Measurements from ENCODE around the gene MACROD1.
"Not testable (repeated sequence)": the region's sequence is repeated elsewhere in the genome, so short reads cannot be mapped to it uniquely, and the experiment has no call there.

The MACROD1 gene

DNA sequence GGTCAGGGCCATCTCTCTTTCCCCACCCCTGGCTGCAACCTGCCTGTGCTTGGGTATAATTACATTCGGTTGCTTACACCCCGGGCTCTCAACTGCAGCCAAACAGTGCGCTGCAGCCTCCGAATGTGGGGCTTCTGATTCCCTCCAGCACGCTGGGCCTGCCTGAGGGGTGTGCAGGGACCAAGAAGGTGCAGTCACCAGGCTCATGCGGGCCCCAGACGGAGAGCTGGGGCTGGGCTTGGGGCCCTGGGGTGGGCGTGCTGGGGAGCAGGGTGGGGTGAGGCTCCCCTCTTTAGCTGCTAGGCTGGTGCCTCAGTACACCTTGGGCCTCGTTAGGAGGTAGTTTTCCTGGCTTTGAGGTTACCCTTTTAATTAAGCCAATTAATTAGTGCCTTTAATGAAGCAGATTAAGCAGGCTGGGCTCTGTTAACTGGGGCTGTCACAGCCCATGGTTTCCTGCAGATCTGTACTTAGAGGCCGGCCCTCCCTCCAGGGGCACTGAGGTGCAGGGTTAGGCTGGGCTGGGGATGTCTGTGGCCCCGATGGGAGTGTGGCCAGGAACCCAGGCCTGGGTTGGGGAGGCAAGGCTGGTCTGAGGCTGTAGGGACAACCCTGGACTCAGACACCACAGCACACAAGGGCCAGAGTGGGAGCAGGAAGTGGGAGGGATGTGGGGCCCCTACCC, 112.8 kb downstream of the MACROD1 start:
- no peak for DNase-seq

DNA sequence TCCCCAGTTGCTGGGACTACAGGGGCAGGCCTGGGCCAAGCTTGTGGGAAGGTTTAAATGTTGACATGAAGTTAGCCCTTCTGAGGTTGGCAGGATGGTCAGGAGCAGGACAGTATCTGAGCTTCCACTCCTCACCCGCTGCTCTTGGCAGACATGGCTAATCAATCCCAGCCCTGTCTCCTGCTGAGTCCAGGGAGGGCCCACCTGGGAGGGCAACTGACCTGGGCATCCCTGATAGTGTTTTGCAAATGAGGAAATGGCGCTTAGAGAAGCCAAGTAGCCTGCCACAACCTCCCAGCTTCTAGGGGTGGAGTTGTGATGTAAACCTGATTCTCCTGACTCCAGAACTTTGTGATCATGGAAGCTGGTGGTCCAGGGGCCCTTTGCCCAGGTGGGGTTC, 113.5 kb downstream of the MACROD1 start:
- DNase-seq, result no peak

DNA sequence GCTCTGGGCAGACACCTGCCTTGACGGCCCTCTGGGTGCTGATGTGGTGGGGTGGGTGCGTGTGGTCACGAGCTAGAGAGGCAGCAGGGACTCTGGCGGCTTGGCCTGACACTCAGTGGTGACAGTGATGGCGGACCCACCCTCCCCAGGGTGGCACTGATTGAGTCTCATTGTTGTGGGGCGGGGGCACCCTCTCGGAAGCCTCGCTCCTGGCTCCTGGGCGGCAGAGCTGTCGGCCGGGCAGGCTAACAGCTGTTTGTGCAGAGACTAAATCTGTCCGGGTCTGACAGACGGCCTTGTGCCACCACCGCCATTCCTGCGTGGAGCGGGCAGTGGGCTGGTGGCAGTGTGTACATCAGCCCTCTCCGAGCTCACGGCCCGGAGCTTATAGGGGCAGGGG, 114.6 kb downstream of the MACROD1 start:
- DNase-seq, result no peak

DNA sequence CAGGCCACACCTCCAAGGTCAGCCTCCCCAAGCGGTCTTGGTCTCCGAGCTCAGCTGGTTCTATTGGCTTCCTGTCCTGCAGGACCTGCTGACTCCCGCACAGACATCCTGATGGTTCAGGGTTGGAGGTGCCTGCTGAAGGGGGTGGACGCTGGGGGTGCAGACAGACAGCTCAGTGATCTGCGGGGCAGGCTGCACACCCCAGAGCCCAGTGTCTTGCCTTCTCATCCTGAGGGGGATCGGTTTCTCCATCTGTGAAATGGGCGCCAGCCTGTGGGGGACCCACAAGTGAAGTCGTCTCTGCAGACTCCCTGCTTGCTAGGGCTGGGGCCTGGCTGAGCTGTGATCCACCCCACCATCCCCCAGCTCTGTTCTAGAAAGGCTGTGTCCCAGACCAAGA, 116.4 kb downstream of the MACROD1 start:
- no peak for DNase-seq

DNA sequence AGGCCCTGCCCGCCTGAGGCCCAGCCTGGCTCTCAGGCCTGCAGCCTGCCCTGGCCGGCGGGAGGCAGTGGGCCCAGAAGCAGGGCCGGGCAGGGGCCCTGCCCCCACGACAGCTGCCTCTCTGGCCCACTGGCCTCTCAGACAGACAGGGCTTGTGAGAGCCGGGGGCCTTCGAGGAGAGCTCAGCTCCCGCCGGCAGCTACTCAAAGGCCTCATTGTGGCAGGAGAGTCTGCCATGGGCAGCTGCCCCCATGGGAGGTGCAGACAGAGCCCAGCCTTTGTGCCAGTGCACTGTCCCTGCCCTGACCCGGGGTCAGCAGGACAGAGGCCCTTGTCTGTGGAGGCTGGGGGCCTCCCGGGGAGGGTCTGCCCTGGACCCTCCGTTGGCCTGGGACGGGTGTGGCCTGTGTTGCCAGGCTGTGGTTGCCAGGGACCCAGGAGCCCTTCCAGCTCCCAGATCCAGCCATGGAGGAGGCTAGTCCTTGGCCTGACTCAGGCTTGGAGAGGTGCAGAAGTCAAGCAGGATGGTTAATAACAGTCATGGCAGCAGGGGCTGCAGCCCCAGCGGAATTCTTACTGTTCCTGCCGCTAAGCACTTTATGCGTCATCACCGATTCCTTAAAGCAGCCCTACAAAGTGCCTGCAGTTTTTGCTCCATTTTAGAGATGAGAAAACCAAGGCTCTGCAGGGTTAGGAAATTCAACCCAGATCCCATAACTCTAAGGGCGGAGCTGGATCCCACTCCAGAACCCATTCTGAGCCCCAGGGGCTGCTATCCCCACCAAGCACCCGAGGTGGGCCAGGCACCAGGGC, 117.7 kb downstream of the MACROD1 start:
- DNase-seq, result no peak

DNA sequence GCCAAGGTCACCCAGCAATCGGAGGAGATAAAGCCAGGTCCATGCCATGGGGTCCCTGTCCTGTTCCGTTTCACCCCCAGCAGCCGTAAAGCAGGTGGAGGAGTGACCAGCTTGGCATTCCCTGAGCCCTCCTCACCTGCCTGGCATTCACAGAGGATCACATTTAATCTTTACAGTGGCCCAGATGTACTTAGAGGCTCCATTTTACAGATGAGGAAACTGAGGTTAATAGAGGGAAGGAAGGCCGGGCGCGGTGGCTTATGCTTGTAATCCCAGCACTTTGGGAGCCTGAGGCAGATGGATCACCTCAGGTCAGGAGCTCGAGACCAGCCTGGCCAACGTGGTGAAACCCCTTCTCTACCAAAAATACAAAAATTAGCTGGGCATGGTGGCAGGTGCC, 118.5 kb downstream of the MACROD1 start:
- not testable (repeated sequence) for DNase-seq

DNA sequence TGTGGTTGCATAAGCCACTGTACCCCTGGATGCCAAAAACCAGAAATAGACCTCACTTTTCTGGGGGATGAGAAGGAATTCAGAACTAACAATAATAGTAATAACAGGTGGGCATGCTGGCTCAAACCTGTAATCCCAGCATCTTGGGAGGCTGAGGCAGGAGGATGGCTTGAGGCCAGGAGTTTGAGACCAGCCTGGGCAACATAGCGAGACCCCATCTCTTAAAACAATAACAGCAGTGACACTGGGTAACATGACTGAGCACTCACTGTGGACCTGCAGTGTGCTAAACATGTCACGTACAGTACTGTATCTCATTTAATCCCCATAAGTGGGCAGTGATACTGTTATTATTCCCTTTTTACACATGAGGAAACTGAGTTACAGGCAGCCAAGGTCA, 120.2 kb downstream of the MACROD1 start:
- DNase-seq, result no peak

DNA sequence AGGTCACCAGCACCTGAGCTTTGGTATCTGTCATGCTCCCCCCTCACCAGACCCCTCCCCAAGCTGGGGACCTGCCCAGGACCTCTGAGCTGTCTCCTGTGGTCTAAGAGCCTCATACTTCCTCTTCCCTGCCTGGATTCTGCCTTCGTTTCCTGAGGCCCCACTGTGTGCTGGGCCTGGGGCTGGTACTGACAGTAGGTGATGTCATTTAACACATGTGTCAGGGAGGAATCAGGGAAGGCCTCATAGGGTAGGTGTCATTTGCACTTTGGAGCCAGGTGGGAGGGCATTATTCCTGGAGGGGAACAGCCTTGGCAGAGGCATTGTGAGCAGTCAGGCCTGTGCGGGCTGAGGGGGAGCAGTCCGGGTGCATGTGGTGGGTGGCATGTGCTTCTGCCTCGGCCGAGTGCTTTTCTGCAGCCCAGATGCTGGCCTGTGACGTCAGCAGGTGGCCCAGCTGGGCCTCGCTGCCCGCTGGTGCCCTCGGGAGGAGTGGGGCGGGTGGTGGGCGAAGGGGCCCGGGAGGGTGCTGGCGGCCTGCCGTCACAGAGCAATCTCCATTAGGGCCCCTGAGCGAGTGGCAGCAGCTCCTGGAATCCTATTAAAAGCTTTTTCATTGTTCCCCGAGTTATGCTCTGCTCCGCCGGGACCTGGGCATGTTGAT, 121.1 kb downstream of the MACROD1 start:
- peak; percentile 65 for DNase-seq

DNA sequence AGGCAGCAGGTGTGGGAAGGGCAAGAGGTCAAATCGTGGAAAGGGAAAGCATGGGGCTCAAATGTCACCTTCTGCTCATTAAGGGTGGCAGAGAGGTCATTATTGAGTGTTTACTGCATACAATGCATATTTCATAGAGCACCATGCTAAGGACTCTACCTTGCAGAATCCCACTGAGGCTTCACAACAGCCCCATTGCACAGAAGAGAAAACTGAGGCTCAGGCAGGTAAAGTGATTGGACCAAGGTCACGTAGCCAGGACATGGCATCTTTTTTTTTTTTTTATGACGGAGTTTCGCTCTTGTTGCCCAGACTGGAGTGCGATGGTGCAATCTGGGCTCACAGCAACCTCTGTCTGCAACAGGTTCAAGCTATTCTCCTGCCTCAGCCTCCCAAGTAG, 122.4 kb downstream of the MACROD1 start:
- no peak for DNase-seq

DNA sequence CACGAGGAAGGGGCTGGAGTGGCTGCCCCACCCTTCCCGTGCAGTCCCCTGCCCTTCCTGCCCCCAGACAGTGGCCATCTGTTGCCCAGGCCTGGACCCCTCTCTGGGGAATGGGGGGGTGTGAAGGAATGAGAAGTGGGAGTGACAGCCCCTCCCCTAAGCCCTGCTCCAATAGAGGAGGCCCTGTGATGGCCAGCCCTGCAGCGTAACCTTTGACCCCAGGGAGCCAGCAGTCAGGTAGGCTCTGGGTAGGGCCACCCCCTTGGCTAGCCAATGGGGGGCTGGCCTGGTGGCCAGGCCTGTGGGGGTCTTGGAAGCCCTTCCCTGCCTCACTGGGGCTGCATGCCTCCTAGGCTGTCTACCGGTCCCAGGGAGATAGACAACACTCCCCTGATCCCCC, 123.6 kb downstream of the MACROD1 start:
- no peak for DNase-seq

DNA sequence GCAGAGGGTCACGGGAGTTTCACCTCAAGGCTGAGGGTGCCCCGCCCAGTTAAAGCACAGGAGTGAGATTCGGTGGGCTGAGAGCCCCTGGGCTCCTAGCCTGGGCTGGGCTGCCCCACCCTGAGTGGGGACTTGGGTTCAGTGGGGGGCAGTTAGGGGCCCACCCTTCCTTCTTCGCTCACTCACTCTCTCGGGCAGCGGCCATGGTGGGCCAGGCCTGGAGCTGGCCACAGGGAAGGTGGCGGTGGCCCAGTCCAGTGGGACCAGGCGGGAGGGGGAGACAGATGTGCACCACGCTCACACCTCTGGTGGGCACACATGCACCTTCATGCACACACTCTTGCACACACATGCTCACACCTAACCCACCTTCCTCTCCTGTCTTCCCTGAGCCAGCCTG, 124.1 kb downstream of the MACROD1 start:
- no peak for DNase-seq

DNA sequence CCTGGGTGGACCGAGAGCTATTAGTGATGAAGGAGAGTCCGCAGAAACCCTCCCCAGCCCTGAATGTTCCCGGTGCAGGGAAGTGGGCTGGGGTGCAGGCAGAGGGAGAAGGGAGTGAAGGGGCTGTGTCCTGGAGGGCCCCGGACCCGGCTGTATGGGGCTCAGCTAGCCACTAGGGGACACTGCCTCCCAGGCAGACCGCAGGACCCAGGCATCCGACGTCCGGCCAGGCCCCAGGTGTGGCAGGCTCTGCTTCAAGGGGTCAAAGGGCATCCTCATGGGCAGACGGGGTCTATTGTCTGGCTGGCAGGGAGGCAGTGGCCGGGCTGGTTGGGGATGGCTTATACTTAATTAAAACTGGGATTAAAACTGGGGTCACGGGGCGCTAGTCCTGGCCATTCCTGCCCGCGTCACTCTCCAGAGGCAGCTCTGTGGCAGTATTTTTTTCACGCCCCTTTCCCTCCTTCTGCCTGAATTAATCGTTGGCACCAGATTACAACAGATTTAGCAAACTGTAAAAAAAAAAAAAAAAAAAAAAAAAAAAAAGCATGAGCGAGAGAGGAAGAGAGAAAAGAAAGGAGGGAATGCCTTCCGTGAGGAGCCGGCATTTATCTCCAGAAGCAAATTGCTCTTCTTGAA, 125.1 kb downstream of the MACROD1 start:
- peak; percentile 39 for DNase-seq

DNA sequence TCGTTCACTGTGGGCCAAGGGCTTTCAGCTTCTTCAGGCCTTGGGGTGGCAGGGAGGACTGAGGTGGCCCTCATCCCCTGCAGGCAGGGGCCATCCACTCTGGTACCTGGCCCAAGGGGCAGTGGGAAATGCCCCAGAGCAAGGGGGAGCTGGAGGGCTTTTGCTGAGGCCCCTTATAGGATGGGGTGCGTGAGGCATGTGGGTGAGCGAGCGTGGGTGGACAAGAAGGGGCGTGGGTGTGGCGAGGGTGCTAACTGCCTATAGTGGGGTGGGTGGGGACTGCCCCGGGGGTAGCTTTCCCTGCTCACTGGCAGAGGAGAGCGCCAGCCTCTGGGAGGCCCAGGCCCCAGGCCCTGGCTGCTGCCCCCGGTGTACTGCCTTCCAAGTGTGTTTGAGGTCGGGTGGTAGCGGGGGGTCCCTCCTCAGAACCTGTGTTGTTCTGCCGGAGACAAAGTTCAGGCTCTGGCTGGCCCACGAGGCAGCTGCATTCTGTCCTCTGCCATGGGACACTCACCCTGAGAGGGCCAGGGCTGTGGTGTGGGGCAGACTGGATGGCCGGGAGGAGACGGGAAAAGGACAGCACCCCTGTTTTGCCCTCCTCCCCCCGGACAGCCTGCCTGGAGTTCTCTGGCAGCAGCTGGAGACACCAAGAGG, 126.8 kb downstream of the MACROD1 start:
- DNase-seq, result no peak

DNA sequence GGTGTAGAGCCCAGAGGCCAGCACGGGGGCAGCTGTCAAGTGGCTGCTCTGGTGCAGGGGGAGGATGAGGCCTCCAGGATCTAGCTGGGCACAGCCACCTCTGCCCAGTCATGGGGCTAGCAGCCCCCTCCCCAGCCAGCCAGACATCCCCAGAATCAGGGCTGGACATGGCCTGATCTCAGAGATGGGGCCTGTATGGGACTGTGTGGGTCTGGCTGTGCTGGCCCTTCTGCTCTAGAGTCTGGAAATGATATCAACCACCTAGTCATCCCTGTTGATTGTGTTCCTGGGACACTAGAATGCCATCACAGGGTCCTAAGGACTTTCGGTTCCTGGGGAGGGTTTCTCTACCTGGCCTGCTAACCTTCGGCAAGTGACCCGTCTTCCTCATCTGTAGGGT, 127.4 kb downstream of the MACROD1 start:
- no peak for DNase-seq

DNA sequence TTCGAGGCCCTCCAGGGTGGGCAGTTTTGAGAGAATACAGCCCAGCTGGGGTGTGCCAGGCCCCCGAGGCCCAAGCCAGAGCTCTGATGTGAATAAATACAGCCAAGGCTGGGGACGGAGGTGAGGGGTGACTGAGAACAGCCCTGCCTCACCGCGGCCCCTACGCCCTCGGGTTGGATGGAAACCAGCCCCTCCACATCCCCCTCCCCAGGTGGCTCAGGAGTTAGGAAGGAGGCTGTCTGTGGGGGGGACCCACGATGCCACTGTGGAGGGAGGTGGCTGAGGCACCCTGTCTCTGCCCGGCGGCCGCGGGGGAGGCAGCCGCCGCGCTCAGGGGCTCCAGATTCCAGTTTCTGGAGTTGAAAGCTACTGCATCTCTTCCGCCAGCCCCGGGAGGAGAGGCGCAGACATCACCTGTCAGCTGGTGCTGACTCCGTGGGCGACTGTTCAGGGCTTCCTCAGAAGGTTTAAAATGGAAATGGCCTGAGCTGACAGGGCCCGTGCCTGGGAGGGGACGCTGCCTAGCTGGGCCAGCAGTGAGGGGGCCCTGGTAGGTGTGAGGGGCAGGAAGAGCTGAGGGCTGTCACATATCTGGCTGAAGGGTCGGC, 128.8 kb downstream of the MACROD1 start:
- no peak for DNase-seq

DNA sequence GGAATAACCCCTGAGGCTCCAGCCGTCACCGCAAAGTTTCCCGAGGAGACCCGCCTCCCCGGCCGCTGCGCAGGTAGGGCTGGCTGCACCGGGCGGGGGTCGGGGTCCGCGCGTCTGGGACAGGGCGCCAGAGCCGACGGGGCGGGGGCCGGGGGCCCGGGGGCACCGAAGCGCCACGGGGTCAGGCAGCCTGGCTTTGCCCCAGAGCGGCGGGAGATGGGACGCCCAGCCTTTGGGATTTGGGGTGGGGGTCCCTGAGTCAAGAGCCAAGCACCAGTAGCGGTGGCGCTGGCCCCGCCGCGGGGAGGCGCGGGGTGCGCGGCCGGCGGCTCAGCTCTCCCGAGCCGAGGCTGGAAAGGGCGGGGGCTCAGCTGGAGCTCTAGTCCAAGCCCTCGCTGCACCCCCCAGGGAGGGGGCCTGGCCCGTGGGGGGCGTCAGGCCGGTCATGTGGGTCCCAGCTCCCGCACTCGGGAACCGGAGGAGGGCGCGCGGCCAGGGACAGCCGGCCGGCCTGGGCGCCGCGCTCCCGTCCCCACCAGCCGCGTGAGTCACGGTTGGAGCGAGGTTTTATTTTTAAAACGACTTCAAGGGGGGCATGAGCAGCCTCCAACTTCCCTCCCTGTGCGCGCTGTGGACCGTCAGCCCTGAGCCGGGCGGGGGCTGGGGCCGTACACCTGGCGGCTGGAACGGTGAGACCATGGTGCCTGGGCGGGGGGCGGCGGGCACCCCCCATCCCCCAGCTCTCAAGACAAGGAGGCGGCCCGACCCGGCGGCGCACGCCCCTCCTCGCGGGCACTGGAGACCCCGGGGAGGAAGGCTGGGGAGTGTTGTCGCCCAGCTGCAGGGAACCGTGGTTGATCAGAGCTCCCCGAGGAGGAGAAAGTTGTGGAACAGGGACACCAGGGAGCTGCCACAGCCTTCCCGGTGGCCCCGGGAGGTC, 129.6 kb downstream of the MACROD1 start:
- no peak for DNase-seq

DNA sequence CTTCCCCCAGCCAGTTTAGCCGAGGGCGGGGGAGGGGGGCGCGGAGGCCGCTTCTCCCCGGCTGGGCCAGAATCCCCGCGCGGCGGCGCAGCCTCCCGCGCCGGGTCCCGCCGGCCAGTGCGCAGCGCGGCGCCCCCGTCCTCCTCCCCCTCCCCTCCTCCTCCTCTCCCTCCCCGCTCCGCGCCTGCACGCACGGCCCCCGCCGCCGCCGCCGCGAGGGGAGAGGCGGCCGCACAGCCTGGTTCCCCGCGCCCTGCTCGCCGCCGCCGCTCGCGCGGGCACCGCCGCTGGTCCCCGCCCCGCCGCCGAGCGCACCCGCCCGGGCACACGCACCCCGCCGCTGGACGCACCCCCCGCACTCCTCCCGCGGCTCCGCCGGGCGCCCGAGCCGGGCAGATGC, 130.3 kb downstream of the MACROD1 start, which contains the start of gene FLRT1:
FLRT1 (plus strand) TSS at position 356 of the 400 bp plus-strand sequence. CDS start 80,337 bp downstream, outside the sequence.
- DNase-seq, result no peak

DNA sequence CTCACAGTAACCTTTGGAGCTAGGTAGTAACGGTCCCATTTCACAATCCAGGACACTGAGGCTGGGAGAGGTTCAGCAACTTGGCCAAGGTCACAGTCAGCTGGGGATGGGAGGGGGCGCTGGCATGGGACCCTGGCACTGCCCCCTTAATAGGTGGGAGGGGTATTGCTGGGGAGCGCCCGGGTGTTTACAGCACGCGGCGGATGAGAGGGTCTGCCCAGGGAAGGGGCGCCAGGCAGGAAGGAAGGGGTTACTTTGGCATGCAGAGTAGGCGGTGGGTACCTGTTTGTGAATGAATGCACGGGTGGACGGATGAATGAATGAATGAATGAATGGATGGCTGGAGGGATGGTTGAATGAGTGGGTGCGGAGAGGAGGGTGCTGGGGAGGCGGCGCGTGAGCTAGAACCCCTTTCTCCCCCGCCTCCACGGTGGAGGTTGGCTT, 130.8 kb downstream of the MACROD1 start:
- DNase-seq, result no peak

DNA sequence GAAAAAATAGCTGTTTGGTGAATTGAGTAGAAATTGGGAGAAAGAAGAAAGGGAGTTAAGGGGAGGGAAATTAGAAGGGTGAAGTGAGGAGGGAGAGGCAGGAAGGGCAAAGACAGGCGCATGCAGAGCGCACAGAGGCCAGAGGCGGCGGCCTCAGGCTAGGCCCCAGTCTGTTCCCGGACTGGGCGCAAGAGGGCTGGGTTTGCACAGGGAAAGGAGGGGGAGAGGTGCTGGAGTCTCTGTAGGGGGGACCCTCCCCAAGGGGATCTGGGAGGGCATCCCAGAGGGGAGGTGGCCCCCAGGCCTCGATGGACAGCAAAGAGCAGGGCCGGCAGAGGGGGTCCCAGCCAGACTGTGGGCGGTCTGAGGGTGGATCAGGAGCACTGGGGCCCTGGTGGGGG, 131.5 kb downstream of the MACROD1 start:
- DNase-seq, result no peak

DNA sequence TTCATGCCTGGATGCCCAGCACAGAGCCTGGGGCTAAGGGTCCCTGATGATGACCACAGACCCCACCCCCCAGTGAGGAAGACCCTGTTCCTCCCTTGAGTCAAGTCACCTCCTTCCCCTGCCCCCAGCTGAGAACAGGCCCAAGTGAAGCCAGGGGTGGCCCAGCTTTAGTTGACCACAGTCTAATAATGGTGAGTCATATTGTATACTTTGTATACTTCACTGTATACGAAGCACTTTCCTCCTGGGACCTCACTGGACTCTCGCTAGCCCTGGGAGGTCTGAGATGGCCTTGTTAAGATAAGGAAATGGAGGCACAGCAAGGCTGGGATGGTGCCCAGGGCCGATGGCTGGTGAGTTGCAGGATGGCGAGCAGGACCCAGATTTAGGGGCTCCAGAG, 133.9 kb downstream of the MACROD1 start:
- no peak for DNase-seq

DNA sequence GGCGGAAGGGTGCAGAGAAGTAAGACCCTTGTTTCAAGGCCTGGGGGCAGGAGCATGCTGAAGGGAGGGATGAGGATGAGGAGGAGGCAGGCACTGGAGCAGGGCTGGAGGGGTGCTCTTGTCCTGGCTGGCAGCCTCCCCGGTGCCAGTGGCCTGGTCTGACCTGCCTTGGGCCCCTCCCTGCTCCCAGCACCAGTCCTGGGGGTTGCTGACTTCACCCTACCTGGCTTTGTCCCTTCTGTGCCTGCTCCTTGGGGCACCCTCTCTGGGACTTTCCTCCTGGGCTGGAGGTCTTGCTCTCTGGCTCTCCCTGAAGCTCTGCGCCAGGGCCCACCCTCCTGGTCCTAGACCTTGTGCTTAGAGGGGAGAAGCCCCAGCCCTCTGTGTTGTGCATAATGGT, 134.9 kb downstream of the MACROD1 start:
- DNase-seq, result no peak
